A549 (cell line): ENCODE results near the gene BICDL1. TPM values are rescaled to one million over a fixed set of nuclear protein-coding genes. Genes with fewer than 3 reads are reported as not detected.

Source experiments
- ATAC-seq, 2 experiments: fragments of 200-7000 bp in 1 of 2; fragments of >200 bp in 1 of 2; cut with Nextera tagmentation in 1 of 2; cut with Tn5 transposase in 1 of 2; 3 replicates each; pipeline versions ENCODE4 v1.8.0 to v1.9.1; 2018 to 2020; ENCODE audit warnings: mild to moderate bottlenecking in 1 of 2, moderate library complexity in 1 of 2
- CTCF ChIA-PET: fragments of 300-600 bp; sonication (Branson Sonifier 250); formaldehyde crosslinking; extraction: SDS; loops from one replicate; lab custom pipeline; 2021; ENCODE audit warnings: antibody characterized with exemption, inconsistent platforms; lab: Yijun Ruan, JAX
- POLR2A ChIA-PET: fragments of 350-600 bp; formaldehyde crosslinking; extraction: SDS; loops from one replicate; lab custom pipeline; 2021; ENCODE audit warnings: antibody characterized with exemption, inconsistent platforms; lab: Yijun Ruan, JAX
- DNase-seq, 2 experiments: peaks; one replicate each; pipeline versions ENCODE4 v3.0.0 to v3.0.0-alpha.2; 2011 to 2016; ENCODE audit warnings: low read depth in 1 of 2, low spot score in 1 of 2
- FAIRE-seq: peaks from 2 replicates; lab custom pipeline; 2011; peaks lifted over from hg19 to GRCh38; lab: Jason Lieb, UNC
- H3K27ac ChIP-seq, 2 experiments: fragments of >200 bp; sonication (Bioruptor Twin); formaldehyde crosslinking; 3 replicates each; pipeline ENCODE4 v1.5.1; 2016 to 2017
- H3K4me1 ChIP-seq: fragments of >200 bp; sonication (Bioruptor Twin); formaldehyde crosslinking; 3 replicates; pipeline ENCODE4 v1.6.1; 2016
- H3K4me2 ChIP-seq: fragments of >200 bp; sonication (Bioruptor Twin); formaldehyde crosslinking; 3 replicates; pipeline ENCODE4 v1.6.1; 2016
- H3K4me3 ChIP-seq: fragments of >200 bp; sonication (Bioruptor Twin); formaldehyde crosslinking; 3 replicates; pipeline ENCODE4 v1.5.1; 2016
- H3K9me3 ChIP-seq: fragments of >200 bp; sonication (Bioruptor Twin); formaldehyde crosslinking; 3 replicates; pipeline ENCODE4 v1.6.1; 2016
- CHD2 ChIP-seq: fragments of 150-350 bp; IDR thresholded peaks from 2 replicates; pipeline ENCODE4 v1.6.1; 2014; ENCODE audit warnings: low read length; ENCODE audit not compliant: partially characterized antibody
- CHD4 ChIP-seq: fragments of 200-600 bp; sonication (generic); IDR thresholded peaks from 2 replicates; pipeline ENCODE4 v1.6.1; 2016; ENCODE audit warnings: antibody characterized with exemption, mild to moderate bottlenecking, borderline replicate concordance
- EHF ChIP-seq: fragments of 250-450 bp; sonication (Bioruptor Pico); IDR thresholded peaks from 2 replicates; pipeline ENCODE4 v1.5.0; 2020; ENCODE audit warnings: mild to moderate bottlenecking
- FOSL2 ChIP-seq, 2 experiments: fragments of 450-650 bp in 1 of 2; fragments of >200 bp in 1 of 2; sonication (Bioruptor Twin) in 1 of 2; formaldehyde crosslinking; IDR thresholded peaks; 2 replicates each; pipeline versions ENCODE4 v1.5.0 to v1.6.1; 2016 to 2020; ENCODE audit warnings: mild to moderate bottlenecking in 1 of 2, moderate library complexity in 1 of 2
- FOXS1 ChIP-seq: fragments of 250-450 bp; sonication (Bioruptor Pico); IDR thresholded peaks from 2 replicates; pipeline ENCODE4 v1.5.0; 2020; ENCODE audit warnings: mild to moderate bottlenecking, moderate library complexity
- HDAC2 ChIP-seq: fragments of 200-600 bp; sonication (generic); IDR thresholded peaks from 2 replicates; pipeline ENCODE4 v1.6.1; 2016
- HEYL ChIP-seq: fragments of 250-450 bp; sonication (Bioruptor Pico); IDR thresholded peaks from 2 replicates; pipeline ENCODE4 v1.8.0; 2021; ENCODE audit warnings: mild to moderate bottlenecking, moderate library complexity
- HOXA7 ChIP-seq: fragments of 250-450 bp; sonication (Bioruptor Pico); IDR thresholded peaks from 2 replicates; pipeline ENCODE4 v1.5.0; 2020; ENCODE audit warnings: mild to moderate bottlenecking, moderate library complexity
- HOXB13 ChIP-seq: fragments of 250-450 bp; sonication (Bioruptor Pico); IDR thresholded peaks from 2 replicates; pipeline ENCODE4 v1.5.0; 2020; ENCODE audit warnings: low read depth, mild to moderate bottlenecking, moderate library complexity
- JUN ChIP-seq, 2 experiments: fragments of >200 bp; sonication (Bioruptor Twin); formaldehyde crosslinking; IDR thresholded peaks; 2 replicates in 1 of 2; 3 replicates in 1 of 2; pipeline ENCODE4 v1.6.1; 2016 to 2017
- MAFK ChIP-seq: fragments of 450-650 bp; IDR thresholded peaks from 2 replicates; pipeline ENCODE4 v1.6.1; 2014; ENCODE audit not compliant: partially characterized antibody
- POLR2AphosphoS2 ChIP-seq: conservative IDR thresholded peaks from 2 replicates; pipeline ENCODE4 v1.6.1; 2012; ENCODE audit warnings: low read length, improper control_type of control experiment, inconsistent platforms
- RAD21 ChIP-seq, 2 experiments: fragments of >200 bp in 1 of 2; sonication (Bioruptor Twin) in 1 of 2; formaldehyde crosslinking in 1 of 2; IDR thresholded peaks in 1 of 2; conservative IDR thresholded peaks in 1 of 2; 2 replicates in 1 of 2; 3 replicates in 1 of 2; pipeline ENCODE4 v1.6.1; 2012 to 2018; ENCODE audit warnings: inconsistent platforms in 1 of 2
- RNF2 ChIP-seq: fragments of 200-600 bp; sonication (generic); IDR thresholded peaks from 2 replicates; pipeline ENCODE4 v1.6.1; 2016; ENCODE audit warnings: low read depth, mild to moderate bottlenecking, antibody characterized with exemption, moderate library complexity, borderline replicate concordance
- TP53 ChIP-seq: fragments of 250-450 bp; sonication (Bioruptor Pico); IDR thresholded peaks from 2 replicates; pipeline ENCODE4 v1.5.0; 2021; ENCODE audit warnings: mild to moderate bottlenecking, moderate library complexity
- ZNF302 ChIP-seq: fragments of 250-450 bp; sonication (Bioruptor Pico); IDR thresholded peaks from 2 replicates; pipeline ENCODE4 v1.9.0; 2021; ENCODE audit warnings: inconsistent platforms, mild to moderate bottlenecking, moderate library complexity
- ZSCAN20 ChIP-seq: fragments of 250-450 bp; sonication (Bioruptor Pico); IDR thresholded peaks from 2 replicates; pipeline ENCODE4 v1.8.0; 2022; ENCODE audit warnings: mild to moderate bottlenecking, moderate library complexity
- WGBS: methylation state at CpG from one replicate; pipeline ENCODE4 v1.1.6; 2017; ENCODE audit errors: missing lambda C conversion rate; 5-methylcytosine and 5-hydroxymethylcytosine counted together
- polyA plus RNA-seq, 4 experiments: library from polyadenylated mRNA; depleted of rRNA in 3 of 4; stranded (reverse); fragments of >200 nt; fragmentation: RNase III in 1 of 4; extraction: RNeasy Plus Mini Kit Qiagen cat#74134 plus additional on column Dnase treatment in 1 of 4; gene quantifications; 2 replicates in 3 of 4; 3 replicates in 1 of 4; pipeline ENCODE4 v1.2.3, GENCODE V29; 2011 to 2017
- TF ChIP-seq, protein P1 (sequence below): IDR thresholded peaks from 2 replicates; pipeline ENCODE4 v1.6.1; 2012
- TF ChIP-seq, protein P2 (sequence below): fragments of 150-350 bp; IDR thresholded peaks from 2 replicates; pipeline ENCODE4 v1.6.1; 2014; ENCODE audit warnings: low read depth, mild to moderate bottlenecking, low read length
- TF ChIP-seq, protein P3 (sequence below): fragments of >200 bp; sonication (Bioruptor Twin); formaldehyde crosslinking; IDR thresholded peaks from 3 replicates; pipeline ENCODE4 v1.6.1; 2016

Gene BICDL1
- polyA plus RNA-seq, 2 of the 4 experiments (the other 2 are of a cell fraction) = 3.8 to 4.5 TPM

DNA sequence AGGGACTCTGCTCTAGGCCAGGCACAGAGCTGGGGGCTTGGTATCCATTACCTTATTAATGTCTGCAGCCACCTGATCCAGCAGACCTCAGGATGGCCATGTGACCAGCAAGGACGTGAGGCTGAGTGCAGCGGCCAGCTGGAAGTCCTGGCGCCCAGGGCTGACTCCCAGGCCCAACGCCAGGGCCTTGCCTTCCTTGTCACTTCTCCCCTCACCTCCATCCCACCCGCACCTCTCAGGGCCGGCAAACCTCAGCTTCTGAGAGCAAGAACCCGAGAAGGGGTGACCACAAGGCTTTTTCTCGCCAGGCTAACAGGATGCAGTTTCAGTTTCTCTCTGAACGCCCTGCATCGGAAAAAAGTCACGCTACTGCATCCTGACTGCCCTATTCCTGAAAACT lies 112.1 kb downstream of the BICDL1 start:
- POLR2A ChIA-PET = no interaction called here
- no peak for DNase-seq
- no peak for TF ChIP-seq MAFK
- no peak for TF ChIP-seq CHD2
- TF ChIP-seq HOXB13 (CRISPR knock-in tag) = no peak
- no peak for TF ChIP-seq HOXA7 (CRISPR knock-in tag)
- no peak for TF ChIP-seq ZNF302 (CRISPR knock-in tag)
- no peak for TF ChIP-seq EHF (CRISPR knock-in tag)
- TF ChIP-seq, protein P1, sequence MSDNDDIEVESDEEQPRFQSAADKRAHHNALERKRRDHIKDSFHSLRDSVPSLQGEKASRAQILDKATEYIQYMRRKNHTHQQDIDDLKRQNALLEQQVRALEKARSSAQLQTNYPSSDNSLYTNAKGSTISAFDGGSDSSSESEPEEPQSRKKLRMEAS = no peak
- Histone ChIP-seq H3K27ac (no peak overlapping the region), H3K4me1 (peaks cover 6% of the 10 kb centered on the region; the same call in 1 of the 3 replicates), H3K9me3 (no peaks in the 10 kb centered on the region), H3K4me3 (no peak overlapping the region), H3K4me2 (no peak overlapping the region)
- ATAC-seq = no peak
- no peak for FAIRE-seq
- 94% methylated on average over 11 of the region's 11 CpGs for WGBS
- CTCF ChIA-PET = interaction anchor here (1.7 kb wide), 1 partner anchor 14 kb away, joined by 5 read pairs; no protein-coding TSS in a partner anchor

DNA sequence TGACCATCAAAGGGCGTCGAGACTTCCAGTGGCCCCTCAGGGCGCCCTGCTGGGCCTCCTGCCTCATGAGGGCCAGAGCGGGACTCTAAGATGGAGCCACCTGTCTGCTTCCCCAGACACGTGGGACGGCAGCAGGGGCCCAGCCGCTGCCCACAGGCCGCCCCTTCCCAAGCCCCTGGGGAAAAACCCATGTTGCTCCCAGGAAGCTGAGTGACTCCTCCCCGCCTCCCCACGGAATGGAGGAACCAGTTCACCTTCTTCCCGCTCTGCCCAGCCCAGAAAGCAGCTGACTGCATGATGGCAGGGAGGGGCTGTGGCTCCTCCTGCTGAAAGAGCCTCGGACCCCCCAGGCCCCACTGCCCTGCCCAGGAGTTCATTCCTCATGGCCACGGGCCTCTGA lies 112.6 kb downstream of the BICDL1 start:
- TF ChIP-seq JUN (IDR thresholded peaks at IDR 0.05) (no peak), ZSCAN20 (CRISPR knock-in tag) (no peak), FOSL2 (IDR thresholded peaks at IDR 0.05) (no peak), FOSL2 (CRISPR knock-in tag; IDR thresholded peaks at IDR 0.05) (no peak)
- Histone ChIP-seq H3K9me3 (no peaks in the 10 kb centered on the region), H3K4me3 (no peak overlapping the region), H3K27ac (no peak overlapping the region), H3K4me2 (no peak overlapping the region), H3K4me1 (peaks cover 6% of the 10 kb centered on the region; the same call in 1 of the 3 replicates)
- 91% methylated on average over 13 of the region's 13 CpGs for WGBS
- FAIRE-seq = no peak
- POLR2A ChIA-PET = no interaction called here
- CTCF ChIA-PET = interaction anchor here (0.9 to 1.7 kb wide), 2 partner anchors 10 to 14 kb away, joined by 3 to 7 read pairs; no protein-coding TSS in a partner anchor
- no peak for DNase-seq
- no peak for ATAC-seq

DNA sequence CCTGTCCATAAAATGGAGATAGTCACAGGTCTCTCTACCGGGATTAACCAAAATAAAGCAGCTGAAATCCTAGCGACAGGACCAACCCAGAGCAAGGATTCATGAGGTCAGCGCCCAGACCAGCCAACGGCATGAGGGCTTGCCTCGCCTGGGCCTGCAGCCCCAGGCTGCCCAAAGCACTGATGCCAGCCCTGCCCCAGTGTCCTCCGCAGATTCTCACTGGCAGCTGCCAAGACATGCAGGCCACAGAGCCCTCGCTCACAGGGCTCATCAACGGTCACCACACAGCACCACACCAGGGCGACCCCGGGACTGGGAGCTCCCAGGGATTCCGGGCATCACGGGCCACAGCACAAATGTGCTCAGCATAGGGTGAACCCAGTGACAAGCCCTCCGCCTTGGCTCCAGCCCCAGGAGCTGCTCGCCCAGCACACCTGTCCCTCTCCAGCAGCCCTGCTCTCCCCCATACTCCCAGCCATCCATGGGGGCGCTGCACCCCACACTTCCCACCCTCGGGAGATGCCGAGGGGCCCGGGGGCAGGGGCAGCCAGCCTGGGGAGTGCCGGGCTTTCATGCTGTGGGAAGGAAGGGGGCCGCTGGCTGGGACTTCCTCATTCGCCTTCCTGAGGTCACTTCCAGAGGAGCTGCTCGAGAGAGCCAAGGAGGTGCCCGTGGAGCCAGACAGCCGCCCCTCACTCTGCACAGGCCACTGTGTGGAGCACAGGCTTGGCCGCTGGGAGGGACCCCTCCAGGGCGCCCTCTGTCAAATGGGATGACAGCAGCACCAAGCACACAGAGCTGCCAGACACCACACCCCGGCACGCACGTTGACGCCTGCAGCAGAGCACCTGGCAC lies 113.4 kb downstream of the BICDL1 start:
- POLR2A ChIA-PET = interaction anchor here (1.2 kb wide), 1 partner anchor 15 kb away, joined by 3 read pairs; no protein-coding TSS in a partner anchor
- H3K4me2 ChIP-seq = no peak overlapping the region
- H3K4me1 ChIP-seq = peaks cover 6% of the 10 kb centered on the region; the same call in 1 of the 3 replicates
- no peaks in the 10 kb centered on the region for H3K9me3 ChIP-seq
- FAIRE-seq (no peak), DNase-seq (no peak), ATAC-seq (no peak; a peak in 2 of 6 replicates)
- WGBS = 93% methylated on average over 22 of the region's 30 CpGs
- CTCF ChIA-PET = interaction anchor here (0.6 to 1.7 kb wide), 4 partner anchors 9 to 26 kb away, joined by 3 to 7 read pairs (median 3); no protein-coding TSS in a partner anchor
- TF ChIP-seq FOXS1 (no peak), RNF2 (no peak), HDAC2 (no peak), TP53 (CRISPR knock-in tag) (no peak), EHF (CRISPR knock-in tag) (no peak), POLR2AphosphoS2 (no peak), ZSCAN20 (CRISPR knock-in tag) (no peak), CHD4 (no peak), HEYL (CRISPR knock-in tag) (no peak), CHD2 (no peak), RAD21 (conservative IDR thresholded peaks at IDR 0.05 in 1 of 2, IDR thresholded peaks at IDR 0.05 in 1 of 2) (no peak)
- TF ChIP-seq, protein P2, sequence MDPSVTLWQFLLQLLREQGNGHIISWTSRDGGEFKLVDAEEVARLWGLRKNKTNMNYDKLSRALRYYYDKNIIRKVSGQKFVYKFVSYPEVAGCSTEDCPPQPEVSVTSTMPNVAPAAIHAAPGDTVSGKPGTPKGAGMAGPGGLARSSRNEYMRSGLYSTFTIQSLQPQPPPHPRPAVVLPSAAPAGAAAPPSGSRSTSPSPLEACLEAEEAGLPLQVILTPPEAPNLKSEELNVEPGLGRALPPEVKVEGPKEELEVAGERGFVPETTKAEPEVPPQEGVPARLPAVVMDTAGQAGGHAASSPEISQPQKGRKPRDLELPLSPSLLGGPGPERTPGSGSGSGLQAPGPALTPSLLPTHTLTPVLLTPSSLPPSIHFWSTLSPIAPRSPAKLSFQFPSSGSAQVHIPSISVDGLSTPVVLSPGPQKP = no peak
- TF ChIP-seq, protein P3, sequence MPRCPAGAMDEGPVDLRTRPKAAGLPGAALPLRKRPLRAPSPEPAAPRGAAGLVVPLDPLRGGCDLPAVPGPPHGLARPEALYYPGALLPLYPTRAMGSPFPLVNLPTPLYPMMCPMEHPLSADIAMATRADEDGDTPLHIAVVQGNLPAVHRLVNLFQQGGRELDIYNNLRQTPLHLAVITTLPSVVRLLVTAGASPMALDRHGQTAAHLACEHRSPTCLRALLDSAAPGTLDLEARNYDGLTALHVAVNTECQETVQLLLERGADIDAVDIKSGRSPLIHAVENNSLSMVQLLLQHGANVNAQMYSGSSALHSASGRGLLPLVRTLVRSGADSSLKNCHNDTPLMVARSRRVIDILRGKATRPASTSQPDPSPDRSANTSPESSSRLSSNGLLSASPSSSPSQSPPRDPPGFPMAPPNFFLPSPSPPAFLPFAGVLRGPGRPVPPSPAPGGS = no peak
- TF ChIP-seq, all 56 proteins: peak for 0
- no peak overlapping the region; a peak in 1 of 6 replicates for H3K27ac ChIP-seq
- no peak overlapping the region for H3K4me3 ChIP-seq
